HepG2 (cell line): ENCODE measurements around the gene FKBP10. TPM values are rescaled to one million over a fixed set of nuclear protein-coding genes. Genes with fewer than 3 reads are reported as not detected.

Experiments
- ATAC-seq: fragments of 200-7000 bp; cut with Tn5 transposase; 3 replicates; pipeline ENCODE4 v1.9.1; 2020; ENCODE audit warnings: mild to moderate bottlenecking, moderate library complexity
- BruUV-seq: library from RNA; stranded (reverse); fragments of 400-500 nt; replicated peaks from 2 replicates; lab custom pipeline; 2021; lab: Mats Ljungman, UMichigan
- CTCF ChIA-PET: fragments of 300-600 bp; formaldehyde crosslinking; extraction: SDS; loops from one replicate; lab custom pipeline; 2021; ENCODE audit warnings: low total read pairs, inconsistent platforms, low intra/inter-chr PET ratio; lab: Yijun Ruan, JAX
- POLR2A ChIA-PET: fragments of 350-600 bp; sonication (Branson Sonifier 250); formaldehyde crosslinking; loops from one replicate; lab custom pipeline; 2020; ENCODE audit warnings: antibody characterized with exemption, inconsistent platforms; lab: Yijun Ruan, JAX
- DNase-seq: peaks from one replicate; pipeline ENCODE4 v3.0.0-alpha.2; 2015; ENCODE audit warnings: low spot score
- FAIRE-seq: peaks from 3 replicates; lab custom pipeline; 2011; peaks lifted over from hg19 to GRCh38; lab: Jason Lieb, UNC
- H2AFZ ChIP-seq: one replicate; pipeline ENCODE4 v1.6.1; 2011; ENCODE audit warnings: low read length, inconsistent platforms
- H3K27ac ChIP-seq: fragments of 300-600 bp; 3 replicates; pipeline ENCODE4 v1.8.0; 2011; ENCODE audit warnings: mixed run types, mild to moderate bottlenecking, mixed read lengths, low read length, inconsistent platforms; ENCODE audit not compliant: insufficient read depth; ENCODE audit errors: extremely low read length
- H3K27me3 ChIP-seq, 2 experiments: fragments of 200-600 bp in 1 of 2; 2 replicates in 1 of 2; 3 replicates in 1 of 2; pipeline versions ENCODE4 v1.6.0 to v1.8.0; 2011; ENCODE audit warnings: low read length in 2 of 2, mild to moderate bottlenecking in 2 of 2, moderate library complexity in 2 of 2, inconsistent platforms in 1 of 2; ENCODE audit not compliant: insufficient read depth in 2 of 2, control insufficient read depth in 1 of 2
- H3K36me3 ChIP-seq, 2 experiments: fragments of 200-600 bp in 1 of 2; replicated peaks in 1 of 2; 2 replicates in 1 of 2; 3 replicates in 1 of 2; pipeline versions ENCODE4 v1.5.1 to v1.8.0; 2011; ENCODE audit warnings: low read length in 2 of 2, inconsistent platforms in 1 of 2; ENCODE audit not compliant: insufficient read depth in 2 of 2, control insufficient read depth in 1 of 2
- H3K4me1 ChIP-seq: 2 replicates; pipeline ENCODE4 v1.5.1; 2012; ENCODE audit warnings: low read length, inconsistent platforms; ENCODE audit not compliant: insufficient read depth
- H3K4me2 ChIP-seq: 2 replicates; pipeline ENCODE4 v1.6.0; 2011; ENCODE audit warnings: low read depth, low read length, inconsistent platforms
- H3K4me3 ChIP-seq, 3 experiments: fragments of 200-600 bp in 1 of 3; sonication (generic), shearing (Covaris generic) in 1 of 3; replicated peaks in 1 of 3; 2 replicates each; pipeline ENCODE4 v1.5.1; 2011 to 2016; ENCODE audit warnings: low read length in 3 of 3, inconsistent platforms in 2 of 3, low read depth in 2 of 3, mild to moderate bottlenecking in 2 of 3, control low read depth in 1 of 3, mixed read lengths in 1 of 3; ENCODE audit not compliant: insufficient read depth in 1 of 3
- H3K79me2 ChIP-seq: one replicate; pipeline ENCODE4 v1.6.1; 2011; ENCODE audit warnings: low read length, inconsistent platforms; ENCODE audit not compliant: insufficient read depth
- H3K9ac ChIP-seq: 2 replicates; pipeline ENCODE4 v1.6.0; 2011; ENCODE audit warnings: mild to moderate bottlenecking, low read depth, low read length, inconsistent platforms; ENCODE audit not compliant: insufficient read depth
- H3K9me3 ChIP-seq: 2 replicates; pipeline ENCODE4 v1.5.1; 2012; ENCODE audit warnings: mild to moderate bottlenecking, low read length
- H4K20me1 ChIP-seq: 2 replicates; pipeline ENCODE4 v1.6.0; 2011; ENCODE audit warnings: inconsistent platforms, mild to moderate bottlenecking, low read length, moderate library complexity; ENCODE audit not compliant: insufficient read depth
- E2F2 ChIP-seq: sonication (generic); formaldehyde crosslinking; IDR thresholded peaks from 2 replicates; pipeline ENCODE4 v1.4.0; 2020; ENCODE audit warnings: missing genetic modification reagents, borderline replicate concordance
- HBP1 ChIP-seq: IDR thresholded peaks from 2 replicates; pipeline ENCODE4 v1.6.1; 2016; ENCODE audit warnings: low read depth, control low read depth
- HNF1B ChIP-seq: sonication (generic); formaldehyde crosslinking; IDR thresholded peaks from 2 replicates; pipeline ENCODE4 v1.5.1; 2020; ENCODE audit warnings: mild to moderate bottlenecking, moderate library complexity, missing genetic modification reagents
- HOXA3 ChIP-seq: sonication (generic); formaldehyde crosslinking; IDR thresholded peaks from 2 replicates; pipeline ENCODE4 v1.5.0; 2020; ENCODE audit warnings: missing genetic modification reagents
- MED1 ChIP-seq: sonication (generic); formaldehyde crosslinking; IDR thresholded peaks from 2 replicates; pipeline ENCODE4 v1.4.0; 2020; ENCODE audit warnings: missing genetic modification reagents
- MIXL1 ChIP-seq: IDR thresholded peaks from 2 replicates; pipeline ENCODE4 v1.6.1; 2016
- RFX5 ChIP-seq: IDR thresholded peaks from 2 replicates; pipeline ENCODE4 v1.6.1; 2011; ENCODE audit warnings: low read depth, low read length, improper control_type of control experiment
- SAP130 ChIP-seq: IDR thresholded peaks from 2 replicates; pipeline ENCODE4 v1.6.1; 2016; ENCODE audit warnings: low read depth
- TOE1 ChIP-seq: sonication (generic); formaldehyde crosslinking; IDR thresholded peaks from 2 replicates; pipeline ENCODE4 v1.4.0; 2020; ENCODE audit warnings: mild to moderate bottlenecking, missing genetic modification reagents
- ZHX1 ChIP-seq: sonication (generic); formaldehyde crosslinking; IDR thresholded peaks from 2 replicates; pipeline ENCODE4 v1.8.1; 2022; ENCODE audit warnings: low read depth, mild to moderate bottlenecking, missing genetic modification reagents
- ZMYM4 ChIP-seq: sonication (generic); formaldehyde crosslinking; IDR thresholded peaks from 2 replicates; pipeline ENCODE4 v1.8.1; 2023; ENCODE audit warnings: mild to moderate bottlenecking, missing genetic modification reagents
- ZNF331 ChIP-seq: sonication (generic); formaldehyde crosslinking; IDR thresholded peaks from 2 replicates; pipeline ENCODE4 v1.4.0; 2020; ENCODE audit warnings: missing genetic modification reagents
- ZNF552 ChIP-seq: sonication (generic); formaldehyde crosslinking; IDR thresholded peaks from 2 replicates; pipeline ENCODE4 v1.9.0; 2022; ENCODE audit warnings: missing genetic modification reagents, mild to moderate bottlenecking, borderline replicate concordance
- ZNF652 ChIP-seq: IDR thresholded peaks from 2 replicates; pipeline ENCODE4 v1.6.1; 2016; ENCODE audit warnings: low read depth, borderline replicate concordance
- ZNF709 ChIP-seq: sonication (generic); formaldehyde crosslinking; IDR thresholded peaks from 2 replicates; pipeline ENCODE4 v1.5.0; 2020; ENCODE audit warnings: mild to moderate bottlenecking, missing genetic modification reagents
- ZNF761 ChIP-seq: sonication (generic); formaldehyde crosslinking; conservative IDR thresholded peaks from 2 replicates; pipeline ENCODE4 v1.4.0; 2020; ENCODE audit warnings: mild to moderate bottlenecking, missing genetic modification reagents
- WGBS: methylation state at CpG from one replicate; pipeline ENCODE4 v1.1.6; 2017; ENCODE audit warnings: low lambda C conversion rate; 5-methylcytosine and 5-hydroxymethylcytosine counted together
- in situ Hi-C: cut with HindIII; loops from 2 replicates; pipeline ENCODE4 v1.10.0; 2017; ENCODE audit warnings: low pct_unique_long_range_greater_than_20kb; ENCODE audit not compliant: extremely low pct_ligation_motif_present
- intact Hi-C: fragments of 100-400 bp; cut with micrococcal nuclease; formaldehyde crosslinking; loops from one replicate; pipeline ENCODE4 v1.10.0; 2022; ENCODE audit not compliant: unreplicated experiment
- polyA plus RNA-seq, 8 experiments: library from polyadenylated mRNA; depleted of rRNA in 3 of 8; stranded (reverse) in 7 of 8; unstranded in 1 of 8; fragments of >200 nt; fragmentation: Illumina TruSeq in 4 of 8; extraction: Trizol in 4 of 8; gene quantifications; 2 replicates each; pipeline versions ENCODE4 v1.2.1 to v1.2.3, GENCODE V29; 2011 to 2016; ENCODE audit warnings: low read depth in 4 of 8, missing spikeins in 1 of 8, mixed read lengths in 1 of 8; ENCODE audit not compliant: insufficient read depth in 1 of 8
- total RNA-seq, 5 experiments: library from RNA; depleted of rRNA; stranded (reverse); fragments of >200 nt; fragmentation: Illumina TruSeq; extraction: Trizol; gene quantifications; 2 replicates each; pipeline ENCODE4 v1.2.3, GENCODE V29; 2016; ENCODE audit warnings: low read depth in 1 of 5

FKBP10 gene
- total and polyA plus RNA-seq, 2 of the 13 experiments (the other 11 are each of a cell fraction or from before 2014, with no cell fraction given): 149 to 573 TPM

- Histone ChIP-seq H3K4me2 (peak overlapping the region; percentile 98), H3K27ac (peak overlapping the region; percentile 79), H3K9ac (peak overlapping the region; percentile 65), H2AFZ (peak overlapping the region; percentile 93), H3K36me3 (peaks cover 8 to 15% of the 10 kb centered on the region in 2 experiments), H3K4me1 (peaks cover 56% of the 10 kb centered on the region), H3K79me2 (peaks cover 41% of the 10 kb centered on the region), H3K9me3 (no peaks in the 10 kb centered on the region), H3K27me3 (no peaks in the 10 kb centered on the region; a peak in 1 of 5 replicates), H4K20me1 (peaks cover 29% of the 10 kb centered on the region), H3K4me3 (peak overlapping the region; percentile 83 to 98 (median 91); a peak in 5 of 6 replicates)
- DNase-seq (no peak), ATAC-seq (no peak), FAIRE-seq (no peak)
- intact Hi-C loops (loop anchor here (5.0 to 10.0 kb wide), 2 partner anchors 42 to 51 kb away; partner anchors contain the start of genes FKBP10 and P3H4), in situ Hi-C loops (no loop called here)
- no TSS peak for BruUV-seq
- ChIA-PET CTCF (no interaction called here), POLR2A (interaction anchor here (0.7 to 3.1 kb wide), 25 partner anchors 8 to 177 kb away, joined by 3 to 24 read pairs (median 6); partner anchors contain the start of genes ACLY, CNP, FKBP10 and JUP)
- 3% methylated on average over 8 of the region's 10 CpGs for WGBS
- TF ChIP-seq ZNF652 (CRISPR knock-in tag): no peak
- 0 out of 2 replicates have a peak, but pooled peaks have one; percentile 76 for TF ChIP-seq HBP1 (CRISPR knock-in tag)
- TF ChIP-seq ZNF709 (CRISPR knock-in tag): 0 out of 2 replicates have a peak, but pooled peaks have one; percentile 3
- 0 out of 2 replicates have a peak, but pooled peaks have one; percentile 30 for TF ChIP-seq HNF1B (CRISPR knock-in tag)
- TF ChIP-seq MIXL1: peak; percentile 8; the same call in 1 of the 2 replicates
- TF ChIP-seq HOXA3: no peak; the same call in none of the 2 replicates
- TF ChIP-seq RFX5: no peak
- peak; percentile 2; the same call in 1 of the 2 replicates for TF ChIP-seq E2F2
- TF ChIP-seq ZHX1: peak; percentile 93
- TF ChIP-seq ZNF761 (CRISPR knock-in tag): 0 out of 2 replicates have a peak, but pooled peaks have one; percentile 26
- 0 out of 2 replicates have a peak, but pooled peaks have one; percentile 42 for TF ChIP-seq MED1 (CRISPR knock-in tag)
- TF ChIP-seq ZNF552 (CRISPR knock-in tag): no peak
- peak; percentile 47; the same call in 1 of the 2 replicates for TF ChIP-seq ZMYM4 (CRISPR knock-in tag)
- 0 out of 2 replicates have a peak, but pooled peaks have one; percentile 3 for TF ChIP-seq SAP130 (CRISPR knock-in tag)
- TF ChIP-seq TOE1 (CRISPR knock-in tag): peak; percentile 48; the same call in 1 of the 2 replicates
- TF ChIP-seq ZNF331 (CRISPR knock-in tag): peak; percentile 15; the same call in 1 of the 2 replicates
Observed at GRCh38 chr17:41865596-41865893, 52.7 kb downstream of the FKBP10 start.
